WTC11 (cell line): Measurements from ENCODE around the gene CASP12. TPM values are rescaled to one million over a fixed set of nuclear protein-coding genes. Genes with fewer than 3 reads are reported as not detected.
A peak's percentile ranks its signal among the peaks of the same experiment; 100 is the strongest.

Experiments used
- ATAC-seq: fragments of 200-7000 bp; cut with Tn5 transposase; 2 replicates; pipeline ENCODE4 v1.10.0; 2021; ENCODE audit warnings: mild to moderate bottlenecking, moderate library complexity
- CTCF ChIA-PET: fragments of 300-600 bp; sonication (Branson Sonifier 250); formaldehyde crosslinking; loops from one replicate; lab custom pipeline; 2021; ENCODE audit warnings: antibody characterized with exemption; lab: Charles Lee
- POLR2A ChIA-PET: fragments of 350-600 bp; sonication (Branson Sonifier 250); formaldehyde crosslinking; loops from one replicate; lab custom pipeline; 2021; ENCODE audit warnings: antibody characterized with exemption; lab: Charles Lee
- DNase-seq: peaks from one replicate; pipeline ENCODE4 v3.0.0; 2021; ENCODE audit warnings: low spot score
- H3K27ac Mint-ChIP-seq: 2 replicates; pipeline ENCODE4 v1.8.0; 2021; ENCODE audit warnings: mixed read lengths
- H3K27me3 Mint-ChIP-seq: 2 replicates; pipeline ENCODE4 v1.8.0; 2021; ENCODE audit warnings: low read depth, mild to moderate bottlenecking, moderate library complexity, mixed read lengths
- H3K36me3 Mint-ChIP-seq: 2 replicates; pipeline ENCODE4 v1.8.0; 2021; ENCODE audit warnings: mixed read lengths
- H3K4me1 Mint-ChIP-seq: 2 replicates; pipeline ENCODE4 v1.8.0; 2022; ENCODE audit warnings: mixed read lengths
- H3K4me3 Mint-ChIP-seq: 2 replicates; pipeline ENCODE4 v1.8.0; 2021; ENCODE audit warnings: mild to moderate bottlenecking, moderate library complexity, mixed read lengths
- H3K9me3 Mint-ChIP-seq: 2 replicates; pipeline ENCODE4 v1.8.0; 2021; ENCODE audit warnings: mixed read lengths
- FOXK1 ChIP-seq: sonication (generic); formaldehyde crosslinking; IDR thresholded peaks from 2 replicates; pipeline ENCODE4 v1.8.0; 2022; ENCODE audit warnings: mild to moderate bottlenecking, moderate library complexity, missing genetic modification reagents
- HMGA2 ChIP-seq: fragments of 250-450 bp; sonication (Bioruptor Pico); IDR thresholded peaks from 2 replicates; pipeline ENCODE4 v1.4.0; 2021; ENCODE audit warnings: mild to moderate bottlenecking, moderate library complexity
- JAZF1 ChIP-seq: fragments of 250-450 bp; sonication (Bioruptor Pico); IDR thresholded peaks from 2 replicates; pipeline ENCODE4 v1.9.0; 2021; ENCODE audit warnings: moderate library complexity, mild to moderate bottlenecking, inconsistent platforms
- JUN ChIP-seq: sonication (generic); formaldehyde crosslinking; IDR thresholded peaks from 2 replicates; pipeline ENCODE4 v1.8.0; 2023; ENCODE audit warnings: mild to moderate bottlenecking, missing genetic modification reagents
- MAX ChIP-seq: sonication (generic); formaldehyde crosslinking; IDR thresholded peaks from 2 replicates; pipeline ENCODE4 v1.8.0; 2022; ENCODE audit warnings: mild to moderate bottlenecking, missing genetic modification reagents
- NFYB ChIP-seq: sonication (generic); formaldehyde crosslinking; conservative IDR thresholded peaks from 2 replicates; pipeline ENCODE4 v1.8.0; 2022; ENCODE audit warnings: low read depth, missing genetic modification reagents
- PRDM15 ChIP-seq: sonication (generic); formaldehyde crosslinking; IDR thresholded peaks from 2 replicates; pipeline ENCODE4 v1.8.0; 2022; ENCODE audit warnings: missing genetic modification reagents
- TP53 ChIP-seq: sonication (generic); formaldehyde crosslinking; IDR thresholded peaks from 2 replicates; pipeline ENCODE4 v1.8.1; 2023; ENCODE audit warnings: mild to moderate bottlenecking, missing genetic modification reagents
- ZBTB21 ChIP-seq: sonication (generic); formaldehyde crosslinking; IDR thresholded peaks from 2 replicates; pipeline ENCODE4 v1.8.1; 2023; ENCODE audit warnings: mild to moderate bottlenecking, missing genetic modification reagents, borderline replicate concordance
- ZNF232 ChIP-seq: sonication (generic); formaldehyde crosslinking; IDR thresholded peaks from 2 replicates; pipeline ENCODE4 v1.8.0; 2022; ENCODE audit warnings: mild to moderate bottlenecking, missing genetic modification reagents
- ZNF512 ChIP-seq: sonication (generic); formaldehyde crosslinking; IDR thresholded peaks from 2 replicates; pipeline ENCODE4 v1.8.1; 2022; ENCODE audit warnings: missing genetic modification reagents, borderline replicate concordance
- total RNA-seq: library from RNA; stranded (reverse); gene quantifications from 3 replicates; pipeline ENCODE4 v1.2.3, GENCODE V29; 2021
- TF ChIP-seq, protein P1 (sequence below): sonication (generic); formaldehyde crosslinking; IDR thresholded peaks from 2 replicates; pipeline ENCODE4 v1.8.1; 2023; ENCODE audit warnings: mild to moderate bottlenecking, missing genetic modification reagents
- TF ChIP-seq, protein P2 (sequence below): sonication (generic); formaldehyde crosslinking; IDR thresholded peaks from 2 replicates; pipeline ENCODE4 v1.8.0; 2023; ENCODE audit warnings: mild to moderate bottlenecking, missing genetic modification reagents
- TF ChIP-seq, protein P3 (sequence below): sonication (generic); formaldehyde crosslinking; IDR thresholded peaks from 2 replicates; pipeline ENCODE4 v1.8.0; 2022; ENCODE audit warnings: mild to moderate bottlenecking, missing genetic modification reagents
- TF ChIP-seq, protein P4 (sequence below): fragments of 250-450 bp; sonication (Bioruptor Pico); IDR thresholded peaks from 2 replicates; pipeline ENCODE4 v2.1.2; 2022; ENCODE audit warnings: mild to moderate bottlenecking, moderate library complexity
- TF ChIP-seq, protein P5 (sequence below): fragments of 250-450 bp; sonication (Bioruptor Pico); IDR thresholded peaks from 2 replicates; pipeline ENCODE4 v1.8.0; 2021; ENCODE audit warnings: mild to moderate bottlenecking

Gene CASP12
- total RNA-seq, 1 experiment from 2014 or later: not detected

- TF ChIP-seq, protein P1, sequence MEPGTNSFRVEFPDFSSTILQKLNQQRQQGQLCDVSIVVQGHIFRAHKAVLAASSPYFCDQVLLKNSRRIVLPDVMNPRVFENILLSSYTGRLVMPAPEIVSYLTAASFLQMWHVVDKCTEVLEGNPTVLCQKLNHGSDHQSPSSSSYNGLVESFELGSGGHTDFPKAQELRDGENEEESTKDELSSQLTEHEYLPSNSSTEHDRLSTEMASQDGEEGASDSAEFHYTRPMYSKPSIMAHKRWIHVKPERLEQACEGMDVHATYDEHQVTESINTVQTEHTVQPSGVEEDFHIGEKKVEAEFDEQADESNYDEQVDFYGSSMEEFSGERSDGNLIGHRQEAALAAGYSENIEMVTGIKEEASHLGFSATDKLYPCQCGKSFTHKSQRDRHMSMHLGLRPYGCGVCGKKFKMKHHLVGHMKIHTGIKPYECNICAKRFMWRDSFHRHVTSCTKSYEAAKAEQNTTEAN (CRISPR knock-in tag): no peak
- TF ChIP-seq MAX (CRISPR knock-in tag) (no peak), NFYB (no peak), PRDM15 (CRISPR knock-in tag) (no peak), JAZF1 (no peak), ZBTB21 (CRISPR knock-in tag) (no peak), HMGA2 (CRISPR knock-in tag) (no peak)
- TF ChIP-seq, protein P2, sequence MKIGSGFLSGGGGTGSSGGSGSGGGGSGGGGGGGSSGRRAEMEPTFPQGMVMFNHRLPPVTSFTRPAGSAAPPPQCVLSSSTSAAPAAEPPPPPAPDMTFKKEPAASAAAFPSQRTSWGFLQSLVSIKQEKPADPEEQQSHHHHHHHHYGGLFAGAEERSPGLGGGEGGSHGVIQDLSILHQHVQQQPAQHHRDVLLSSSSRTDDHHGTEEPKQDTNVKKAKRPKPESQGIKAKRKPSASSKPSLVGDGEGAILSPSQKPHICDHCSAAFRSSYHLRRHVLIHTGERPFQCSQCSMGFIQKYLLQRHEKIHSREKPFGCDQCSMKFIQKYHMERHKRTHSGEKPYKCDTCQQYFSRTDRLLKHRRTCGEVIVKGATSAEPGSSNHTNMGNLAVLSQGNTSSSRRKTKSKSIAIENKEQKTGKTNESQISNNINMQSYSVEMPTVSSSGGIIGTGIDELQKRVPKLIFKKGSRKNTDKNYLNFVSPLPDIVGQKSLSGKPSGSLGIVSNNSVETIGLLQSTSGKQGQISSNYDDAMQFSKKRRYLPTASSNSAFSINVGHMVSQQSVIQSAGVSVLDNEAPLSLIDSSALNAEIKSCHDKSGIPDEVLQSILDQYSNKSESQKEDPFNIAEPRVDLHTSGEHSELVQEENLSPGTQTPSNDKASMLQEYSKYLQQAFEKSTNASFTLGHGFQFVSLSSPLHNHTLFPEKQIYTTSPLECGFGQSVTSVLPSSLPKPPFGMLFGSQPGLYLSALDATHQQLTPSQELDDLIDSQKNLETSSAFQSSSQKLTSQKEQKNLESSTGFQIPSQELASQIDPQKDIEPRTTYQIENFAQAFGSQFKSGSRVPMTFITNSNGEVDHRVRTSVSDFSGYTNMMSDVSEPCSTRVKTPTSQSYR (CRISPR knock-in tag): no peak
- TF ChIP-seq, protein P3, sequence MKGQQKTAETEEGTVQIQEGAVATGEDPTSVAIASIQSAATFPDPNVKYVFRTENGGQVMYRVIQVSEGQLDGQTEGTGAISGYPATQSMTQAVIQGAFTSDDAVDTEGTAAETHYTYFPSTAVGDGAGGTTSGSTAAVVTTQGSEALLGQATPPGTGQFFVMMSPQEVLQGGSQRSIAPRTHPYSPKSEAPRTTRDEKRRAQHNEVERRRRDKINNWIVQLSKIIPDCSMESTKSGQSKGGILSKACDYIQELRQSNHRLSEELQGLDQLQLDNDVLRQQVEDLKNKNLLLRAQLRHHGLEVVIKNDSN (CRISPR knock-in tag): no peak
Measured at GRCh38 chr11:104907521-104908185, 9.4 kb upstream of the CASP12 start (continued).

GRCh38 chr11:104905271-104905670 is 7.0 kb upstream of the CASP12 start:
- no peak overlapping the region for H3K27ac Mint-ChIP-seq
- TF ChIP-seq FOXK1 (CRISPR knock-in tag) (no peak), TP53 (CRISPR knock-in tag) (no peak), ZNF512 (no peak), JAZF1 (no peak), NFYB (no peak), JUN (CRISPR knock-in tag) (no peak), ZNF232 (CRISPR knock-in tag) (no peak)
- TF ChIP-seq, protein P4, sequence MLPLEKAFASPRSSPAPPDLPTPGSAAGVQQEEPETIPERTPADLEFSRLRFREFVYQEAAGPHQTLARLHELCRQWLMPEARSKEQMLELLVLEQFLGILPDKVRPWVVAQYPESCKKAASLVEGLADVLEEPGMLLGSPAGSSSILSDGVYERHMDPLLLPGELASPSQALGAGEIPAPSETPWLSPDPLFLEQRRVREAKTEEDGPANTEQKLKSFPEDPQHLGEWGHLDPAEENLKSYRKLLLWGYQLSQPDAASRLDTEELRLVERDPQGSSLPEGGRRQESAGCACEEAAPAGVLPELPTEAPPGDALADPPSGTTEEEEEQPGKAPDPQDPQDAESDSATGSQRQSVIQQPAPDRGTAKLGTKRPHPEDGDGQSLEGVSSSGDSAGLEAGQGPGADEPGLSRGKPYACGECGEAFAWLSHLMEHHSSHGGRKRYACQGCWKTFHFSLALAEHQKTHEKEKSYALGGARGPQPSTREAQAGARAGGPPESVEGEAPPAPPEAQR: no peak
- TF ChIP-seq, protein P5, sequence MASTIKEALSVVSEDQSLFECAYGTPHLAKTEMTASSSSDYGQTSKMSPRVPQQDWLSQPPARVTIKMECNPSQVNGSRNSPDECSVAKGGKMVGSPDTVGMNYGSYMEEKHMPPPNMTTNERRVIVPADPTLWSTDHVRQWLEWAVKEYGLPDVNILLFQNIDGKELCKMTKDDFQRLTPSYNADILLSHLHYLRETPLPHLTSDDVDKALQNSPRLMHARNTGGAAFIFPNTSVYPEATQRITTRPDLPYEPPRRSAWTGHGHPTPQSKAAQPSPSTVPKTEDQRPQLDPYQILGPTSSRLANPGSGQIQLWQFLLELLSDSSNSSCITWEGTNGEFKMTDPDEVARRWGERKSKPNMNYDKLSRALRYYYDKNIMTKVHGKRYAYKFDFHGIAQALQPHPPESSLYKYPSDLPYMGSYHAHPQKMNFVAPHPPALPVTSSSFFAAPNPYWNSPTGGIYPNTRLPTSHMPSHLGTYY (CRISPR knock-in tag): no peak
- no peaks in the 10 kb centered on the region for H3K4me1 Mint-ChIP-seq
- H3K4me3 Mint-ChIP-seq: no peak overlapping the region
- ATAC-seq (peak; percentile 51; the same call in 1 of the 2 replicates), DNase-seq (no peak)
- CTCF ChIA-PET: interaction anchor here (0.6 kb wide), 1 partner anchor 1450 kb away, joined by 3 read pairs; no protein-coding TSS in a partner anchor
- POLR2A ChIA-PET: no interaction called here
- H3K36me3 Mint-ChIP-seq: no peaks in the 10 kb centered on the region
- peaks cover 29% of the 10 kb centered on the region for H3K9me3 Mint-ChIP-seq
- H3K27me3 Mint-ChIP-seq: no peaks in the 10 kb centered on the region
